SK-N-SH (cell line): ENCODE results near the gene ADGRL3. TPM values are rescaled to one million over a fixed set of nuclear protein-coding genes. Genes with fewer than 3 reads are reported as not detected.

ENCODE experiments used
- CTCF ChIA-PET: fragments of 300-600, 350-600 bp; formaldehyde crosslinking; extraction: SDS; loops from one replicate; lab custom pipeline; 2021; lab: Yijun Ruan, JAX
- POLR2A ChIA-PET: fragments of 350-600 bp; sonication (Branson Sonifier 250); formaldehyde crosslinking; extraction: SDS; loops from one replicate; lab custom pipeline; 2020; ENCODE audit warnings: antibody characterized with exemption, inconsistent platforms; lab: Yijun Ruan, JAX
- DNase-seq: peaks from one replicate; pipeline ENCODE4 v3.0.0; 2012
- H2AFZ ChIP-seq: fragments of 200-600 bp; sonication (generic); 2 replicates; pipeline ENCODE4 v1.8.1; 2016; ENCODE audit warnings: antibody characterized with exemption, mild to moderate bottlenecking, low read depth
- H3F3A ChIP-seq: fragments of 200-600 bp; sonication (generic); replicated peaks from 2 replicates; pipeline ENCODE3; 2016; ENCODE audit warnings: antibody characterized with exemption, mild to moderate bottlenecking; ENCODE audit not compliant: insufficient read depth
- H3K27ac ChIP-seq, 2 experiments: fragments of 200-500 bp in 1 of 2; fragments of 200-600 bp in 1 of 2; sonication (Bioruptor generic) in 1 of 2; sonication (generic), shearing (Covaris generic) in 1 of 2; 2 replicates each; pipeline versions ENCODE4 v1.5.1 to v1.6.1; 2014 to 2016; ENCODE audit warnings: low read depth in 2 of 2, inconsistent platforms in 1 of 2, low read length in 1 of 2, mild to moderate bottlenecking in 1 of 2, mixed read lengths in 1 of 2
- H3K27me3 ChIP-seq: fragments of 200-600 bp; sonication (generic), shearing (Covaris generic); 2 replicates; pipeline ENCODE4 v1.6.1; 2016; ENCODE audit warnings: mixed run types; ENCODE audit not compliant: insufficient read depth
- H3K36me3 ChIP-seq, 2 experiments: fragments of 200-500 bp in 1 of 2; fragments of 200-600 bp in 1 of 2; sonication (Bioruptor generic) in 1 of 2; sonication (generic) in 1 of 2; replicated peaks in 1 of 2; 2 replicates each; pipeline versions ENCODE3 to v1.5.1; 2014 to 2016; ENCODE audit warnings: low read length in 1 of 2, mild to moderate bottlenecking in 1 of 2; ENCODE audit not compliant: insufficient read depth in 2 of 2, control insufficient read depth in 1 of 2
- H3K4me1 ChIP-seq, 2 experiments: fragments of 200-500 bp in 1 of 2; fragments of 200-600 bp in 1 of 2; sonication (Bioruptor generic) in 1 of 2; sonication (generic), shearing (Covaris generic) in 1 of 2; 2 replicates each; pipeline versions ENCODE4 v1.5.1 to v1.6.1; 2014 to 2016; ENCODE audit warnings: low read depth in 1 of 2, low read length in 1 of 2, mixed run types in 1 of 2; ENCODE audit not compliant: insufficient read depth in 2 of 2, control insufficient read depth in 1 of 2
- H3K4me2 ChIP-seq: fragments of 200-600 bp; sonication (generic), shearing (Covaris generic); 2 replicates; pipeline ENCODE4 v1.6.1; 2017; ENCODE audit warnings: mixed run types
- H3K4me3 ChIP-seq, 2 experiments: fragments of 200-500 bp in 1 of 2; fragments of 200-600 bp in 1 of 2; sonication (Bioruptor generic) in 1 of 2; sonication (generic), shearing (Covaris generic) in 1 of 2; 2 replicates each; pipeline versions ENCODE4 v1.5.1 to v1.8.1; 2014 to 2016; ENCODE audit warnings: low read depth in 2 of 2, inconsistent platforms in 1 of 2, low read length in 1 of 2, mild to moderate bottlenecking in 1 of 2, mixed read lengths in 1 of 2, moderate library complexity in 1 of 2
- H3K79me2 ChIP-seq: fragments of 200-600 bp; sonication (generic); 2 replicates; pipeline ENCODE4 v1.8.1; 2017; ENCODE audit warnings: mild to moderate bottlenecking; ENCODE audit not compliant: insufficient read depth
- H3K9ac ChIP-seq: fragments of 200-600 bp; sonication (generic); 2 replicates; pipeline ENCODE4 v1.6.1; 2017; ENCODE audit warnings: mixed run types
- H3K9me2 ChIP-seq: fragments of 200-600 bp; sonication (generic); 2 replicates; pipeline ENCODE4 v1.6.1; 2017; ENCODE audit warnings: mixed run types
- H3K9me3 ChIP-seq: fragments of 200-600 bp; sonication (generic); 2 replicates; pipeline ENCODE4 v1.6.1; 2017; ENCODE audit warnings: mixed run types, mild to moderate bottlenecking, moderate library complexity
- H4K20me1 ChIP-seq: fragments of 200-600 bp; sonication (generic); 2 replicates; pipeline ENCODE4 v1.6.1; 2017; ENCODE audit warnings: mild to moderate bottlenecking, mixed run types; ENCODE audit not compliant: insufficient read depth
- CHD2 ChIP-seq: fragments of 150-350 bp; IDR thresholded peaks from 2 replicates; pipeline ENCODE4 v1.6.1; 2018; ENCODE audit warnings: low read length; ENCODE audit not compliant: partially characterized antibody
- EP300 ChIP-seq, 2 experiments: IDR thresholded peaks; 2 replicates each; pipeline versions ENCODE4 v1.4.0 to v1.6.1; 2012; ENCODE audit warnings: borderline replicate concordance in 1 of 2, low read depth in 1 of 2, low read length in 1 of 2
- EZH2phosphoT487 ChIP-seq: fragments of 200-600 bp; sonication (generic); IDR thresholded peaks from 2 replicates; pipeline ENCODE4 v1.6.1; 2017; ENCODE audit warnings: low read depth, mixed run types, mild to moderate bottlenecking, antibody characterized with exemption, moderate library complexity, borderline replicate concordance
- GATA2 ChIP-seq: sonication (generic); formaldehyde crosslinking; IDR thresholded peaks from 2 replicates; pipeline ENCODE4 v1.5.0; 2020; ENCODE audit warnings: mild to moderate bottlenecking, missing genetic modification reagents
- IRF3 ChIP-seq: fragments of 150-350 bp; IDR thresholded peaks from 2 replicates; pipeline ENCODE4 v1.6.1; 2016; ENCODE audit warnings: mild to moderate bottlenecking, low read depth, low read length
- JUND ChIP-seq: IDR thresholded peaks from 2 replicates; pipeline ENCODE4 v1.4.0; 2012
- POLR2AphosphoS5 ChIP-seq: IDR thresholded peaks from 2 replicates; pipeline ENCODE4 v1.6.1; 2012; ENCODE audit warnings: low read depth, low read length
- RAD21 ChIP-seq: IDR thresholded peaks from 2 replicates; pipeline ENCODE4 v1.6.1; 2012; ENCODE audit warnings: mild to moderate bottlenecking, low read length
- REST ChIP-seq: IDR thresholded peaks from 2 replicates; pipeline ENCODE4 v1.6.1; 2012; ENCODE audit warnings: mild to moderate bottlenecking, low read depth, low read length, moderate library complexity
- RFX5 ChIP-seq: IDR thresholded peaks from 2 replicates; pipeline ENCODE4 v1.6.1; 2012; ENCODE audit warnings: mild to moderate bottlenecking, improper control_type of control experiment, low read length
- RXRA ChIP-seq: IDR thresholded peaks from 2 replicates; pipeline ENCODE4 v1.4.0; 2012; ENCODE audit warnings: low read depth, mild to moderate bottlenecking, borderline replicate concordance
- SIN3A ChIP-seq: IDR thresholded peaks from 2 replicates; pipeline ENCODE4 v1.6.1; 2012; ENCODE audit warnings: low read depth, mild to moderate bottlenecking, low read length, moderate library complexity, borderline replicate concordance
- SMC3 ChIP-seq: IDR thresholded peaks from 2 replicates; pipeline ENCODE4 v1.6.1; 2012; ENCODE audit warnings: low read depth, low read length, improper control_type of control experiment
- TAF1 ChIP-seq: IDR thresholded peaks from 2 replicates; pipeline ENCODE4 v1.6.1; 2012; ENCODE audit warnings: low read depth, mild to moderate bottlenecking, low read length, moderate library complexity, borderline replicate concordance
- USF2 ChIP-seq: fragments of 150-350 bp; IDR thresholded peaks from 2 replicates; pipeline ENCODE4 v1.6.1; 2017; ENCODE audit warnings: antibody characterized with exemption, low read length, low read depth, borderline replicate concordance
- WGBS: methylation state at CpG from one replicate; pipeline ENCODE4 v1.1.6; 2017; ENCODE audit warnings: low lambda C conversion rate; 5-methylcytosine and 5-hydroxymethylcytosine counted together
- polyA plus RNA-seq, 3 experiments: library from polyadenylated mRNA; depleted of rRNA; stranded (reverse); fragments of >200 nt; gene quantifications; 2 replicates each; pipeline ENCODE4 v1.2.3, GENCODE V29; 2012

Gene ADGRL3
- polyA plus RNA-seq, 1 of the 3 experiments (the other 2 are of a cell fraction) = 0.03 TPM

GRCh38 chr4:61375301-61375700 lies 175.2 kb downstream of the ADGRL3 start:
- 29% methylated on average over 2 of the region's 2 CpGs for WGBS

More at GRCh38 chr4:61375301-61375700, 175.2 kb downstream of the ADGRL3 start:
- Histone ChIP-seq H3F3A (no peaks in the 10 kb centered on the region), H3K9me3 (no peaks in the 10 kb centered on the region), H4K20me1 (no peaks in the 10 kb centered on the region), H3K9me2 (no peaks in the 10 kb centered on the region), H3K27ac (no peak overlapping the region), H3K4me3 (no peak overlapping the region), H3K27me3 (no peaks in the 10 kb centered on the region), H2AFZ (no peak overlapping the region), H3K79me2 (no peaks in the 10 kb centered on the region), H3K4me2 (no peak overlapping the region), H3K36me3 (no peaks in the 10 kb centered on the region), H3K4me1 (no peaks in the 10 kb centered on the region), H3K9ac (no peak overlapping the region)
- POLR2A ChIA-PET = no interaction called here
- CTCF ChIA-PET = no interaction called here
- TF ChIP-seq RFX5 (no peak), EP300 (IDR thresholded peaks at IDR 0.05; ENCODE audit: borderline replicate concordance in 1 of 2, low read depth in 1 of 2, low read length in 1 of 2) (no peak), CHD2 (no peak), RXRA (no peak), REST (no peak), SMC3 (no peak), USF2 (no peak), IRF3 (no peak), SIN3A (no peak), TAF1 (no peak), JUND (no peak), RAD21 (no peak), GATA2 (no peak), EZH2phosphoT487 (no peak), POLR2AphosphoS5 (no peak)
- DNase-seq = no peak
